ELF-1 (cell line): Measurements from ENCODE around the gene ARHGAP24.

Experiments used
- DNase-seq: peaks from one replicate; pipeline ENCODE4 v3.0.0-alpha.2; 2016; ENCODE audit warnings: low read depth, low spot score

ARHGAP24 gene

DNA sequence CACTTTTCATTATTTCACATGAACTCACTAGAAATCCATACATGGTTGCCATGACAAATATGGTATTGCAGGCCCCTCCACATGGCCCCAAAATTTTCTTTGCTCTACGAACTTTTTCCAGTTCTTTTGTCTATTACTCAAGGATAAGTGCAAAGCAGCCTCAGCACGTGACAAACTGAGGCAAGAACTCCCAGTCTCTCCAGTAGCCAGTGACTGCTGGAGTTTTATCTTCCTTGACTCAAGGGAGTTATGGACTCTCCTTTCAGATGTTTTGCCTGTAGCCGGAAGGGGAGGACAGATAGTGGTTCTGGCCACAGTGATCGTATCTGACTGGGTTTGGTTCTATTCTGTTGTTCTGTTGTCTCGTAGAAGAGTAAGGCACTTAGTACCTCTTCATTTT is 105.5 kb downstream of the ARHGAP24 start:
- no peak for DNase-seq

DNA sequence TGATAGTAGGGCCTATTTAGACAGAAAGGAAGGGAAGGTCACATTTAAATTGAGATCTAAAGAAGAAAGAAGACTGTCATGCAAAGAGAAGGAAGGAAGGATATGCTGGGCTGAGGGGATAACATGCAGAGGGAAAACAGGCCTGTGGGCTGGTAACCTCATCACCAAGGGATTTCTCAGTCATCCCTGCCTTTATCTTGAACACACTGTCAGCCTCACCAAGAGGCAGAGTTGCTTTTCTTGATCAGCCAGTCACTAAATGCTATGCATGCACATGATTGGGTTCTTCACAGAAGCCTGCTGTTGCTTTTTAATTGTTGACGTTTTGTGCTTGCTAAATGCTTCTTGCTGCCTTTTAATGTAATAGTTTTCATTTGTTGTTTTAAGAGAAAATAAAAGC is 113.0 kb downstream of the ARHGAP24 start:
- peak; percentile 5 for DNase-seq

DNA sequence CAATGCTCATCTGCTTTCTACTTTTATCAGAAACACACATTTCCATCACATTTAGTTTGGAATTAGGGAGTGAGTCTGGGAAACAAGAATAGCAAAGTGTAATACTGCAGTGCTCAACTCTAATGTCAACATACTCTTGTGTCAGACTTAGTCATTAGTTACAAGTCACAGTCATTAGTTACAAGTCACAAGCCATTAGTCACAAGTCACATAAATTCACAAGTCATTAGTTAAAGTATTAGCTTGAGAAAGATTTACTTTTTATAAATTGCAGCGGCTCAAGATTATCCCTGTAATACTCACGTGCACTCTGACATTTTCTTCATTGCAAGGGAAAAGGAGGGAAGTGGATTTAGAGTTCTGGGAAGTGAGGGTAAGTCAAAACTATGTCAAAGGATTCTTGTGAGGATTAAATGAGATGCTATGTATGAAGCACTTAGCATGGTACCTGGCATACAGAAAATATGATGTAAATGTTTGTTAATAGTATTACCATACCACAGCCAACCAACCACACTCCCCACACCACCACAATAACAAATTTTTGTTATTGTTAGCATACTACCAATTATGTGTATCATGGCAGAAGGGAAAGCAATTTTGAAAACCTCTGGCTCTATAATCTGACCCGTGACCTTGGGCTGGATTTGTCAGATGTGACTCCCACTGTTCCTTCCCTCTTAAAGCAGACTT is 116.6 kb downstream of the ARHGAP24 start:
- no peak for DNase-seq

DNA sequence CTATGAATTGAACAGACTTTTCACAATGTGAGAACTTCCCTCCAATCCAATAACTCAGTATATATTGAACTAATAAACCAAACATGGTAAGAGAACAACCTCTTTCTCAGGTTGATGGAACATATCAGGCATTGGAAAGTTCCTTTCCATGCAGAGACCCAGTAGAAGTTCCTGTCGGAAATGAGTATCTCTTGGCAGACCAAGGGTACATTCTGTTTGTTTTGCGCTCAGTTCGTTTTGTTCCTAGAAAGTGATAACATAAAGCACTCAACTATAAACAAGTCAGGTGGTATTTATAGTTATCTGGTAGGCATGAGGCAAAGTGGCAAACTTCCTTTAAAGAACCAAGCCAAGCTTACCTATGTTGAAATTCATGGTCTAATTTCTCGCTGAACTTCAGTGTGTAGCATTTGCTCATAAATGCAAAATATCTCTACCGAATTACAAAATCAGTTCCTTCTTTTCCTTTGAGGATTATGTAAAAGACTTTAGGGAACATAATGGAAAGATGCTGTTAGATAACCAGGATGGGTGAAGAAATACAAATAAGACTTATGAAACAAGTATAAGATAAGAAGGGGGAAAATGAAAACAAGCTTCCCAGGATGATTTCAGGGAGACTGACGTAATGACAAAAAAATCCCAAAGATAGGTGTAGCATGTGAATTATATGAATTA is 120.3 kb downstream of the ARHGAP24 start:
- DNase-seq: no peak

DNA sequence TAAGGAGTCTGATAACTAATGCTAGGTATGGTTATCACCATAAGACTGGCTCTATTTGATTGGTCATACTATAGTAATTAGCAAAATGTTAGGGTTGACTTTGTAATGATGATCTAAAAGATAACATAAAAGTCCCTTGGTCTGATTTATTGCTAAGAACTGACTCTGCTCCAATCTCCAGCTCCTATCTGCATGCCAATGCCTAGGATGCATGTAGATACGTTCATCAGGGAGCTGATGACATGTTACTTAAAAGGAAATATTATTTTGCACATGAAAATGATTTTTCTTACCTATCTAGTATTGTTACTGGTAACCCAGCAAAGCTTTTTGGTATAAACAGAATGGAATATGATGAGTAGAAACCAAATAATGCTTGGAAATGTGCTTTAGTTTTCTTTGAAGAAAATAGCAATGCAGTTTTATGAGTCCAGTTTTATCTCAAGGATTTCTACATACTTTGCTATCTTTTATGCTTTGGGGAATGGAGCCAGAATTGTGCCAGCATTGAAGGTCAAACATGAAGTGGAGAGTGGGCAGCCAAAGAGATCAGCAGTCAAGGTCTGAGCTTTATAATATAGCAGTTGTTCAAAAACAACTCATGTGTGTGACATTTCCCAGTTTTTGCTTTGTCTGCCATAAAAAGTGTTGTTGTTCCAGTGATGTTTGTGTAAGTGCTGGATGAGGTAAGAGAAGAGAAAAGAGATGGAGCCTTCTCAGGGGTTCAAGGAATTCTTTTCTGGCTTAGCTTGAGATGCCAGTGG is 121.0 kb downstream of the ARHGAP24 start:
- DNase-seq: no peak

DNA sequence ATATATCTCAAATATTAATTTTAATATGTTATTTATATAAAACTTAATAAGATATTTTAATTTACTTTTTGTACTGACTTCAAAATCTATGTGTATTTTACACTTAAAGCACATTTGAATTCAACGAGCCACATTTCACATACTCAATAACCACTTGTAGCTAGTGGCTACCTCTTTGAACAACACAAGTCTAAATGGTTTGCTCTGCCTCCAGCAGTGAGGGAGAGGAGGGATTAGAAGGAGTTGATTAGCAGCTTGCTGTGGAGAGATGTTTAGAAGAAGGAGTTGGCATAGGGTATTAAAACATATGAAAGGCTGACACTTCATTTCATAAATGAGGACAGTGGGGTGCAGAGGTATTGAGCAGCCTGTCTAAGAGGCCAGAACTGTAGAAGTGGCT is 124.0 kb downstream of the ARHGAP24 start:
- no peak for DNase-seq

DNA sequence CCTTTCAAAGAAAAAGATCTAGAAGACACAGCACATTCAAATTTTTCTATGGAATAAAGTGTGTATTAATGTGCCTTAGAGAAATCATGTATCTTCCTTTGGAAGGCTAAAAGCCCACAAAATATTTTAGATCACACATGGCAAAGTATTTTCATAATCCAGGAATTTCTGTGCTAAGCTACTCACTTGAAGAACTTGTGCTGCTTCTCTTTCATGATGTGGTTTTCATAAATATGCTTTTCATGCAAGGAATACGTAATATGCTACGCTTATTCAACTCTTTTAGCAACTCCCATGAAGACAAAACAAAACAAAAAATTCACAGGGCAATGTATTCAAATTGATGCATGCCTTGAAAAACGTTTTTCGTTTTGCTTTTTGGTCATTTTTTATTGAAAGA is 125.6 kb downstream of the ARHGAP24 start:
- DNase-seq: no peak

DNA sequence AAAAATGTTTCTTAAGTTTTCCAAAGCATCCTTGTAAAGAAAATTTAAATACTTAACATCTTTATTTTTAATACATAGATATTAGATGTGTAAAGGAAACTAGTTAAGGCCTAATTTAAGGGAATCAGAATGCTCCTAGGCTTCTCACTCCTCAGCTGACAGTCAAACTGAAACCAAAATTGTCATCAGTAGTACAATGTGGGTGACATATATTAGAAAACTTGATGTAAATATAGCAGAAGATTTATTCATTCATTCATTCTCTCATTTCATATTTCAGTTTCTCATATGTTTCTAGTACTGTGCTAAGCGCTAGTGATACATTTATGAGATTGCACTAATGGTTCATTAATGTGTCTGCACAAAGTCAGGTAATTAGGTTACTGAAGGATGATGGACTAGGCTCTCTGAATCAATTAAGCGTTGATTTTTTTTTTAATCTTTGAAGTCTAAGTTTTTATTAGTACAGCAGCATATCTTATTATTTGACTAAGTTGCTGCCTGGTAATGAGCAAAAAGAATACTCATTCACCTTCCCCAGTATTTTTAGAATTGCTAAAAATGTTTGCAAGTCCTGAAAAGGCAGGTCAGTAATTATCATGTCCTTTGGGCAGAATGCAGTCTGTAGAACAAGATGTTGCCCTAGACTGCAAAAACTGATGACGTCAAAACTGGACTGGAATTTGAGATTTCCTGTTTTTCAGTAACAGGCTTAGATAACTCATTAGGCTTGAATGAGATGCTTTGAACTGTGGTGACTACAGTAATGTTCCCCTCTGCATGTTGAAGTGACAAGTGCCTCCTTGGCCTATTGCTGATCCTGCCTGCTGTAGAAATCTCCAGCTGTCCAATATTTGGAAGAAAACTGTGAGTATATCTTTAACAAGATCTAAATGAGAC is 128.7 kb downstream of the ARHGAP24 start:
- no peak for DNase-seq

DNA sequence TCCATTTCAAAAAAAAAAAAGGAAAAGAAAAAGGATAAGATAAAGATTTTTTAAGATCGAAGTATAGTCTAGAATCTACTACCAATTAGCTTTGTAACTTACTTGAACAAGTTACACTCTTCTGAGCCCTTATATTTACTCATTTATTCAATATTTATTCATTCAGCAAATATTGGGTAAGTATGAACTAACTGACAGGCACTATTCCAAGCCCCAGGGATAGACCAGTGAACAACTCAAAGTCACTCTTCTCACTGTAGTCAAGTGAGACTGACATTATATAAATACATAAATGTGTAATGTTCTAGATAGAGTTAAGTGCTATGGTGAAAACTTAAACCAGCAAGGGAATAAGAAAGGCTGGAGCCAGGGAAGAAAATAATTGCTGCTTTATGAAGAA is 131.6 kb downstream of the ARHGAP24 start:
- DNase-seq: no peak

DNA sequence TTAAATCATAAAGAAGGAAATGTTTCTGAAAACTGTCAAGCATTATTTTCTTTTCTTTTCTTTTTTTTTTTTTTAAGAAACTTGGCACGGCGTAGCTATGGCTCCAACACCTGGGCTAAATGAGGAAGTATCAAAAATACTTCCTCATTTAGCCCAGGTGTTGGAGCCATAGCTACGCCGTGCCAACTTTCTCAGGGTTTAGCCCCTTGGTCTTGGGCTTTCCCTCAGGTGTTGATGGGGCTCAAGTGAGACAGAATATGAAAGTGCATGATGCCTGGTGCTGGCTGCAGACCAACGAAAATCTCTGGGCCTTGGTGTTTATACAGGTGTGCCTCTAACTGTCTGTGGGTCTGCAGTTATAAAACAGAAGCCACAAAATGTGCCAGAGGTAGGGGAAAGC is 132.7 kb downstream of the ARHGAP24 start:
- DNase-seq: no peak

DNA sequence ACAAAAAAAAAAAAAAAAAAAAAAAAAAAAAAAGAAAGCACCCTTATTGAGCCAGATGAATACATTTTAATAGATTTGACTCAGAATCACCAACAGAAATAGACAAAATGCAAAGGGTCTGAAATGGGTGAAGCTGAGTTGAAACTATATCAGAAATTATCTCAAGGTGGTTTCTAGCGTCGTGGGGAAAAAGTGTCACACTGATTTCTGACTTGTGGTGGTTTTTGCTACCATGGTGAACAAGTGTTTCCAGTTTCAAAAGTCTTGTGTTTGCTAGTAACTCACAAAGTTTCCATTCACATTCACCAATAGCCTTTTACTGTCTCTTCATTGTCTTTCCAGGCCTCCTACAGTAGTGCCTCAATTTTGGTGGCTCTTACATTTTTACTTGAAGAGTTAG is 135.5 kb downstream of the ARHGAP24 start:
- no peak for DNase-seq

DNA sequence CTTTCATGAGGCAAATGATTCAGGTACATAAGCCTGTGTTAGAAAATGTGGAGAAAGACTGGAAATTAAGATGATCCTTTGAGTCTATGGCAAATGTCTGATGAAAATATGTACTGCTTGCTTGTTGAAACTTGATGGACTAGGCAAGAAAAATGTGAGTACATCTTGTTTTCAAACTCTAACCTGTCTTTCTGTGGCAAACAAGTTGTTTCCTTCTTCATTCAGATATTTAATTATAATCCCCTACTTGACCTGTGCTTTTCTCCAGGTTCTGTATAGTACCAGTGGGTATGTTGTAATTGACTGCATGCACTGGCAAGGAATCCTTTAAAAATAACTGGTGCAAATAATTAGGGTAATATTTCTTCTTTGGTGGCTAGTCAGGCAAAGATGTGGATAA is 136.7 kb downstream of the ARHGAP24 start:
- DNase-seq: no peak

DNA sequence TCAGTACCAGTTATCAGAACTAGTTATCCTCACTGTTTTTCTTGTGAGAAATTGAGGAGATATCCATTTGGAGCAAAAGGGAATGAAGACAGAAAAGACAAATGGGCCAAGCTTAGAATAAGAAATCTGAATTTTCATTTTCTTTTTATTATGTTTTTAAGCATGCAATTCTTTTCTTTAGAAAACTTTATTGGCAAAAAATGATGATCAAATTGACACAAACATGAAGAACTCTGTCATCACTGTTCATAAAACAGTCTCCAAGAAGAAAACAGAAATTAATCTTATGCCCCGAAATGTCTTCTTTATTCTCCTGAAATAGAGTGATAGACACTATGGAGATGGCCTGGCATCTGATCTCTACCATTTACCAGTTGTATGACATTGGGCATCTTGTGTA is 139.0 kb downstream of the ARHGAP24 start:
- DNase-seq: no peak

DNA sequence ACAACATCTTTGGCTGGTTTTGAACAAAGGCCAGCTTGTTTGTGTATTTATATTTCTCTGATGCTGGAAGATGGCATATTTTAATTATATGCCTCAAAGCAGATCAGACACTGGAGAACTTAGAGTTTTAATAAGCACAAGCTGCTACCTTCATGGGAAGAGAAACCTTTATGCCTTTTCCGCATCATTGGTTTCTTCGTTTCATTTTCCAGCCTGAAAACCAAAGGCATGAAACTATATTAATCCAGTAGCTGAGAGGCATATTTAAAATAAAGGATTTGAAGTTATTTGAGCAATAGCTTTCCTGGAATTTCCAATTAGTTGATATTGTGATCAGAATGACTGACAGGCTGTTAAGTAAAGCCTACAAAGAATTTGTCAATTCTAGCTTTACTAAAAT is 141.0 kb downstream of the ARHGAP24 start:
- DNase-seq: no peak

DNA sequence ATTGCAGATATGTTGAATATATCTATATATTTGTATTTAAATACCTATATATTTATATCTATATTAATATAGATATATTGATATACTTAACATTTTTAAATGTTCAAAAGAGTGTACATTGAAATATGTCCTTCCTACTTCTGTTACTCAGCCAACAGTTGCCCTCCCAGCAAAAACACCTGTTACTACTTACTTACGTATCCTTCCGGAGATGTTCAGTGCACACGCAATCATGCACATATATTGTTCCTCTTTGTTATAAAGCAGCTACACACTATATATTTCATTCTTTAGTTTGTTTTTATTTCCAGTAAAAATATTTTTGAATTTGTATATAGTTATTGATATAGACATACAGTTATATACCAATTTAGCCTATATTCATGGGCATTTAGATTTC is 142.3 kb downstream of the ARHGAP24 start:
- DNase-seq: no peak

DNA sequence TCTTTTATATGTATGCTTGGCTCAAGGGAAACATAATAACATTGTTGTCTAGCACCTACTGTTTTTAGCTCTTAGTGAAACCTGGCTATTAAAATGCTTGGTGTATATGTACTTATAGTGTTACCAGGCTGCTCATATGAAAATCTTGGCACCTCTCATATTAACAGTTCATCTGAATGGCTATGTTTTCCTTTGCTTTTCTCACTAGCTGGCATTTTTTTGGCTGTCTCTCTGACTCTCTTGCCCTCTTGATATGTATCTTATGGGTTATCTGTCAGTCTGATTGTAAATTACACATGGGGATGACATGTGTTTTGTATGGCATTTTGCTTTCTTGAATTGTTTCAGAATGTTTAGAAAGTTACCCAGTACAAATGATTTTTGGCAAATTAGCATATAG is 158.0 kb downstream of the ARHGAP24 start:
- DNase-seq: no peak

DNA sequence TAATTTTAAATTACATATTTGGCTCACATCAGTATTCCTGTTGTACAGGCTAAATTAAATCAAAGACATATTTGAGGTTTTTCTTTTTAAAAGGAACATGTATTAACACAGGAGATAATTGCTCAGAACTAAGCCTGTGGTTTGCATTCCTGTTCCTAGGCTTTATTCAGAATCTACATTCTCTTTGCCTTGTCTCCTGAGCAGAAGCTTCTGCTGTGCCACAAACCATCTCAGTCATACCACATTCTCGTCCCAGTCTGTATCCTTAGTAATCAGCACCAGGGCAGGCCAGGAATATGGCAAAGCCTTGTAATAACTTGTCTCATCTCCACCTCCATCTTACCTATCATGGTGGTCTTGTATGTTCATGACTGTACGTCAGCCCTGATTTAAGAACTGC is 162.8 kb downstream of the ARHGAP24 start:
- no peak for DNase-seq

DNA sequence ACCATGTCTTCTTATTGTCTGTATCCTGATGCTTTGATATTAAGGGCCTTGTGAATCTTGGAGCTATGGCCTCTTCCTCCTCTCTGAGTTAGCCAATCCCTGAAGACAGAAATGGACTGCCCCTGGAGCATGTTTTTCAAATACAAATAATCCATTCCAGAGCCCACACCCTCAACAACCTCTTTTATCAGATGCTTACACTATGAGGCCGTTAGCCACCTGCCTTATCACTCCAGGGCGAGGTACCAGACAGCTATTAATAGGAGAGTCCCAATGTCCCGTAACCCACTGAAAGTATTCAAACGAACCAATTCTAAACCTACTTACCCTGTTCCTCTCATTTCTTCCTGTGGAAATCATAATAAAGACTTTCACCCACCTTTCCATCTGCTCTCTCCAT is 165.0 kb downstream of the ARHGAP24 start:
- no peak for DNase-seq

DNA sequence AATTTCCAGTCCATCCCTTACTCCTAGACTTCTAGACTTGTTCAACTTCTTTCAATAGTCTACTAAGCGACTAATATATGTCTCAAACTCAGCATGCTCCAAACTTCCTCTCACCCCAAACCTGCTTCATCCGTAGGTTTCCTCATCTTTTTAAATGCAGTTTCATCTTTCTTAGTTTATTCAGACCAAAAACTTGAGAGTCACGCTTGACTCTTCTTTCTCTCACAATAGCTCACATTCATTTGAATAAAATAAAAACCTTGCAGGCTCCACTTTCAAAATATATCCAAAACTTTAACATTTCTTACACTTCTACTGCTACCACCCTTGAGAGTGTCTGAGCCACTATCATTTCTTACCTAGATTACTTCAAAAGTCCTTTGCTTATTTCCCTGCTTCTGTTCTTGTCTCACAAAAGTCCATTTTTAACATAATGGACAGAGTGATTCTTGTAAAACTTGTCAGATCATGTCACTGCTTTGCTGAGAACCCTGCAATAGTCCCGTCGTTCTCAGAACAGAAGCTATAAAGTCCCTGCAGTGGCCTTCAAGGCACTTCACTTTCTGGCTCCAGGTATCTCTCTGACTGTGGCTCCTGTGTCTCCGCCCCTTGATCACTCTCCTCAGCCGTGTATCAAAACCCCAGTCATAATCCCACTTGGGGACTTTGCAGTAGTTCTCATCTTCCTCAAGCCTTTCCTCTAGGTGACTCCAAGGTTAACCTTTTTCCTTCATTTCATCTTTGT is 167.6 kb downstream of the ARHGAP24 start:
- DNase-seq: no peak

DNA sequence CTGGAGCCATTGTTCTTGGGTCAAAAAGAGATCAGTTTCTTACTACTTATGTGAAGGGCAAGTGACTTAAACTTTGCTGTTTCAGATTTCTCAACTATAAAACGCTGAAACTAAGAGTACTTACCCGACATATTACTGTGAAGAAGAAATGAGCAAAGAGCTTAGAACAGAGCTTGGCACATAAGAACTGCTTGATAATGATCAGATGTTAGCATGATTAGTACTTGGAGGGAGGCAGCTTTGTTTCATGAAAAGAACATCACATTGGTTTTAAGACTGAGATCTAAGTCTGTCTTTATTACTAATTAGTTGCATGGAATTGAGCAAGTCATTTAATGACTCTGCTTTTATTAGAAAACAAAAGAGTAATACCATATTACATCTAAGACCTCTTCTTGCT is 169.1 kb downstream of the ARHGAP24 start:
- DNase-seq: no peak

DNA sequence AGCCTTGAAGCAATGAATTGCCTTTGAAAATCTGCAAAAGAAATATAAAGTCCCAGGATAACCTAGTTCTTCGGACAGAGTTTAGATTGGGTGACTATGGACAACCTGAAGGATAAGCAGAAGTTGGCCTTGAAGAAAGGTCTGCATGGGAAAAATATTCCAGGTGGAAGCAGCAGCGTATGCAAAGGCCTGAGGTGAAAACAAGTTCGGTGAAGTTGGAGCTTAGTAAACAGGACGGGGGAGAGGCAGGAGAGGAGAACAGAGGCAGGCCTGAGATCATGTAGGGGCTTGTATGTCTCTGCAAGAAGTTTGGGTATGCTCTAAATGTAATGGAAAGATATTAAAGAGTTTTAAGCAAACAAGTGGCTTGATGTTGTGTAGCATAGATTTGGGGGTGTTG is 176.0 kb downstream of the ARHGAP24 start:
- no peak for DNase-seq
